ENCODE measurements around the gene STPG1. TPM values are rescaled to one million over a fixed set of nuclear protein-coding genes. Genes with fewer than 3 reads are reported as not detected.

Gene STPG1
- total RNA-seq, 3 donors from 2014 or later: 3.6 to 6.9 (median 4.6) TPM

DNA sequence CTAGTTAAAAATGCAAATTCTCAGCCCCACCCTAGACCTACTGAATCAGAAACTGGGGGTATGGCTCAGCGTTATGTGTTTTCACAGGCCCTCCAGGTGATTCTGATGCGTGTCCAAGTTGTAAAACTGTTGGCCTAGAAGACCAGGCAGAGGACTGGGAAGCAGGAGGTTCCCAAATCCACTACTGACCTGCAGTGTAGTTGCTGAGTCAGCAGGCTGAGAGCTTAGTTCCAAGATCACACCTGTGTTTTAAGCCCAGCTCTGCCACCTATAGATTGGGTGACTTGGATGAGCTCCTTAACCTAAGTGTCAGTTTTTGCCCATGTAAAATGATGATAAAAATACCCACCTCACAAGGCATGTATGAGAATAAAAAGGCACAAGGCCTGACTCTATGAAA, 90.3 kb downstream of the STPG1 start:
- Histone ChIP-seq H3K9me3 (no peaks in the 10 kb centered on the region), H3K4me3 (no peak overlapping the region), H3K27ac (peak overlapping the region in 1 of 2 donors; percentile 90), H3K27me3 (no peaks in the 10 kb centered on the region), H3K36me3 (no peaks in the 10 kb centered on the region), H3K4me1 (peaks cover 8 to 15% of the 10 kb centered on the region in 2 donors)
- TF ChIP-seq POLR2A (IDR thresholded peaks at IDR 0.05) (no peak), POLR2AphosphoS5 (IDR thresholded peaks at IDR 0.05) (no peak)
- TF ChIP-seq, protein P1, sequence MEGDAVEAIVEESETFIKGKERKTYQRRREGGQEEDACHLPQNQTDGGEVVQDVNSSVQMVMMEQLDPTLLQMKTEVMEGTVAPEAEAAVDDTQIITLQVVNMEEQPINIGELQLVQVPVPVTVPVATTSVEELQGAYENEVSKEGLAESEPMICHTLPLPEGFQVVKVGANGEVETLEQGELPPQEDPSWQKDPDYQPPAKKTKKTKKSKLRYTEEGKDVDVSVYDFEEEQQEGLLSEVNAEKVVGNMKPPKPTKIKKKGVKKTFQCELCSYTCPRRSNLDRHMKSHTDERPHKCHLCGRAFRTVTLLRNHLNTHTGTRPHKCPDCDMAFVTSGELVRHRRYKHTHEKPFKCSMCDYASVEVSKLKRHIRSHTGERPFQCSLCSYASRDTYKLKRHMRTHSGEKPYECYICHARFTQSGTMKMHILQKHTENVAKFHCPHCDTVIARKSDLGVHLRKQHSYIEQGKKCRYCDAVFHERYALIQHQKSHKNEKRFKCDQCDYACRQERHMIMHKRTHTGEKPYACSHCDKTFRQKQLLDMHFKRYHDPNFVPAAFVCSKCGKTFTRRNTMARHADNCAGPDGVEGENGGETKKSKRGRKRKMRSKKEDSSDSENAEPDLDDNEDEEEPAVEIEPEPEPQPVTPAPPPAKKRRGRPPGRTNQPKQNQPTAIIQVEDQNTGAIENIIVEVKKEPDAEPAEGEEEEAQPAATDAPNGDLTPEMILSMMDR (IDR thresholded peaks at IDR 0.05): no peak
- no peak for DNase-seq (ENCODE audit: low spot score in 2 of 2)
- intact Hi-C loops (cut with DNase I; ENCODE audit: low total_unique reads): no loop called here

DNA sequence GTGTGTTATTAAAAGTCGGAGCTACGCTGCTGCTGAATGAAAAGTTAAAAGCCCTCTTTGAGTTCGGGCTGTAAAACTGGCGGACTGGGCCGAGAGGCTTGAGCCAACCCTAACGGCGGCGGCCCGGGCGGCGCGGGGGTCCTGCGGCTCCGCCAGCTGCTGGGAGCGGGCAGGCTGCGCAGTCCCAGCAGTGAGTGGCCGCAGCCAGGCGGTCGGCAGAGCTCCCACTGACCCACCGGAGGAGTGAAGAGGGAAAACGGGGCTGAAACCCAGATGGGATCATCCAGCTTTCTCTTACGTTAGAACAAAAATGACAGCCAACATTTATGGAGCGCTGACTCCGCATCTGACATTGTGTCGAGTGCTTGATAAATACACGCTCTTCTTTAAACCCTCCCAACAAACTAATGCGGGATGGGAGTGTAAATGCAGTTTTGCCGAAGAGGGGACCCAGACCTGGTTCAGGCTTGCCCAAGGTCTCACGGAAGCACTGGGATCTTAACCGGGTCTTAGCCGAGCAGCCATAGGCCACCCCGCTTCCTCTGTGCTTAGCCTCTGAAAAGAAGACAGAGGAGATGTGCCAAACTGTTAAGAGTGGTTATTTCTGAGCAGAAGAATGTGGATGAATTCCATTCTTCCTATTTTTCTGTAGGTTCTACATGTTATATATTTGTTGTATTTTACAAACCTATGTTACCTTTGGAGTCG, 91.0 kb downstream of the STPG1 start:
- no peaks in the 10 kb centered on the region for H3K9me3 ChIP-seq
- H3K36me3 ChIP-seq: no peaks in the 10 kb centered on the region
- peak overlapping the region; percentile 90 for H3K27ac ChIP-seq
- intact Hi-C loops (cut with DNase I; ENCODE audit: low total_unique reads): no loop called here
- H3K4me1 ChIP-seq: peaks cover 10 to 20% of the 10 kb centered on the region in 2 donors
- no peaks in the 10 kb centered on the region for H3K27me3 ChIP-seq
- TF ChIP-seq POLR2AphosphoS5 (IDR thresholded peaks at IDR 0.05): peak in 1 of 3 donors; percentile 10
- TF ChIP-seq, protein P1 (IDR thresholded peaks at IDR 0.05): no peak
- peak overlapping the region; percentile 45 to 81 (median 61) for H3K4me3 ChIP-seq
- no peak for DNase-seq (ENCODE audit: low spot score in 2 of 2)

DNA sequence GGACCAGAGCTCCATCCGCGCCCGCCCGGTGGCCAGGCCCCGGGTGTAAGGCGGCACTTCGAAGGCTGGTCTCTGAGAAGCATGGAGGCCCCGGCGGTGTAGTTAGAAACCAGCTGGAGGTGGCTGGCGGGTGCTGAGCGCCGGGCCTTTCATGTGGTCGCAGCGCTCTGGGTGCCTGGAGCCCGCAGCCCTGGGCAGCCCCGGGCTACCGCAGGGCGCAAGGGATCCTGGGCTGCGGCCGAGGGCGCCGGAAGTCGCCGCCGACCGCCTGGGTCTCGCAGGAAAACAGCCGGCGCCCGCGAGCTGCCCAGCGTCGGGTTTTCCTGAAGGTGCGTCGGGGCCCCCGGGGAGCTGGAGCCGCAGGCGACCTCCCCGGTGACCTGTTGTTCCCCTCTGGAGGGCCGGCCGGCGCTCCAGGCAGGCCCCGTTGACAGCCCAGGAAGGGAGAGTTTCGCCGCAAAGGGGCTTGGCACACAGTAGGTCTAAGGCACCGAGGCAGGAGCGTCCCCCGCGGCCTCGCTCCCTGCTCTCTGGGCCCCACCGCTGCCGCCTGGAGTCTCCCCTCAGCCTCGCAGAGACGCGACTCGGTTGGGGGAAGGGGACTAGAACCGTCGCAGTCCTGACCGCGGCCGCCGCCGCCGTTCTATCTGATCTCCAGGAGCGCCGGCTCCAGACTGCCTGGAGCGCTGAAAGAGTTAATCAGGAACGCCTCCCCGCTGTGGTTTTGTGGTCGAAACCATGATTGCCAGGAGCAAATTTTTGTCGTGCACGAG, 91.7 kb downstream of the STPG1 start:
- peak; percentile 75 to 81 for DNase-seq (ENCODE audit: low spot score in 2 of 2)
- peak overlapping the region; percentile 90 for H3K27ac ChIP-seq

DNA sequence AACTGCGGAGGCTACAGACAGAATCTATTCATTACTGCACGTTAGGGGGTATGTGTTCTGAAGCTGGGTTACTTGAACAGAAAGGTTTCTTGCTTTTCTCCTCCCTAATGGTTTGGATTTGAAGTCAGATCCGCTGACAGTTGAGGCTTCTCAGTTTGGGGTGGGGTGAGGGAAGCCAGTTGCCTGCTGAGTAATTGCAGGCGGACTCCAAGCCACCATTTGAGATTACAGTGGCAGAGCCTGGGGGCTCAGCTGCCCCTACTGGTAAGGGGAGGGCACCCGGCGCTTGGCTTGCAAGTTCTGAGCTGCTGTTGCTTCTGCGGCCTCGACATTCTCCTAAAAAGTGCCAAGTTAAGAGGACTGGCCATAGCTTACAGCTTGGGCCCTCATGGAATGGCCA, 92.5 kb downstream of the STPG1 start:
- TF ChIP-seq, protein P1 (IDR thresholded peaks at IDR 0.05): no peak
- no peak for TF ChIP-seq POLR2A (IDR thresholded peaks at IDR 0.05)
- TF ChIP-seq POLR2AphosphoS5 (IDR thresholded peaks at IDR 0.05): no peak
- DNase-seq (ENCODE audit: low spot score in 2 of 2): no peak
- Histone ChIP-seq H3K27me3 (no peaks in the 10 kb centered on the region), H3K36me3 (no peaks in the 10 kb centered on the region), H3K27ac (peak overlapping the region; percentile 90), H3K4me3 (peak overlapping the region in 1 of 3 donors; percentile 81), H3K9me3 (no peaks in the 10 kb centered on the region), H3K4me1 (peaks cover 10 to 23% of the 10 kb centered on the region in 2 donors)
- intact Hi-C loops (cut with DNase I; ENCODE audit: low total_unique reads): no loop called here

More for the DNA sequence above, 91.7 kb downstream of the STPG1 start:
- Histone ChIP-seq H3K27me3 (no peaks in the 10 kb centered on the region), H3K4me1 (peaks cover 10 to 23% of the 10 kb centered on the region in 2 donors), H3K36me3 (no peaks in the 10 kb centered on the region), H3K9me3 (no peaks in the 10 kb centered on the region), H3K4me3 (peak overlapping the region; percentile 45 to 81 (median 61))
- peak; percentile 13 for TF ChIP-seq POLR2A (IDR thresholded peaks at IDR 0.05)
- TF ChIP-seq POLR2AphosphoS5 (IDR thresholded peaks at IDR 0.05): peak; percentile 15 to 73 (median 49)
- TF ChIP-seq, protein P1 (IDR thresholded peaks at IDR 0.05): no peak
- intact Hi-C loops (cut with DNase I; ENCODE audit: low total_unique reads): no loop called here

DNA sequence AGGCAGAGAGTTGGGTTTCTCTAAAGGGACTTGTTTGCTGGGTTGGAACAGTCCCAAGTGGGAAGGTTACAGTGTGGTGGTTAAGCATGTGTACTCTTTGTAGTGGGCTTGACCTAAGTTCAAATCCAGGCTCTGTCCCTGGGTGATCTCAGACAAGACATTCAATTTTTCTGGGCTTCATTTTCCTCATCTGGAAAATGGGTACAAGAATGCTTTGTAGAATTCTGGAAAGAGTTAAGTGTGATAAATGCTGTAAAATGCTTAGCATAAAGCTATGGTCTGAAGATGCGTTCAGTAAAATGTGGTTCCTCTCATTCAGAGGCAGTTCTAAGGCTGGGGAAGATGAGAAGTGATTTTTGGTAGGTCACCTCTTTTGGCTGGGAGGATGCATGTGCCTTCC, 93.6 kb downstream of the STPG1 start:
- Histone ChIP-seq H3K27me3 (no peaks in the 10 kb centered on the region), H3K4me3 (peak overlapping the region in 2 of 3 donors; percentile 34 to 46), H3K27ac (peak overlapping the region; percentile 67 to 68), H3K4me1 (peaks cover 10 to 23% of the 10 kb centered on the region in 2 donors), H3K9me3 (no peaks in the 10 kb centered on the region), H3K36me3 (no peaks in the 10 kb centered on the region)
- DNase-seq (ENCODE audit: low spot score in 2 of 2): no peak
- TF ChIP-seq POLR2A (IDR thresholded peaks at IDR 0.05) (no peak), POLR2AphosphoS5 (IDR thresholded peaks at IDR 0.05) (no peak)
- TF ChIP-seq, protein P1 (IDR thresholded peaks at IDR 0.05): no peak
- intact Hi-C loops (cut with DNase I; ENCODE audit: low total_unique reads): no loop called here

Measured in breast epithelium (tissue), 4 donors.